Sigmoid colon (tissue), 7 donors: ENCODE data around the gene GINS3. TPM values are rescaled to one million over a fixed set of nuclear protein-coding genes. Genes with fewer than 3 reads are reported as not detected.

ENCODE experiments used
- DNase-seq: peaks from one replicate; pipeline ENCODE4 v3.0.0-alpha.2; 2019
- H3K27ac ChIP-seq, 4 donors: fragments of 200-600 bp; sonication (generic); one replicate each; pipeline ENCODE4 v1.5.1; 2016 to 2019; ENCODE audit warnings: mild to moderate bottlenecking in 1 of 4
- H3K27me3 ChIP-seq, 3 donors: fragments of 200-600 bp; sonication (generic); one replicate each; pipeline ENCODE4 v1.5.1; 2019; ENCODE audit warnings: mild to moderate bottlenecking in 1 of 3
- H3K36me3 ChIP-seq, 4 donors: fragments of 200-600 bp; sonication (generic); one replicate each; pipeline ENCODE4 v1.5.1; 2016 to 2019
- H3K4me1 ChIP-seq, 4 donors: fragments of 200-600 bp; sonication (generic); one replicate each; pipeline ENCODE4 v1.5.1; 2017 to 2019
- H3K4me3 ChIP-seq, 4 donors: fragments of 200-600 bp; sonication (generic); one replicate each; pipeline ENCODE4 v1.5.1; 2017 to 2019; ENCODE audit warnings: mild to moderate bottlenecking in 2 of 4, moderate library complexity in 1 of 4
- H3K9me3 ChIP-seq, 4 donors: fragments of 200-600 bp in 3 of 4; sonication (generic) in 3 of 4; one replicate each; pipeline versions ENCODE4 v1.5.1 to v1.6.1; 2013 to 2019
- EP300 ChIP-seq, 4 donors: sonication (generic); formaldehyde crosslinking; IDR thresholded peaks; one replicate each; pipeline ENCODE4 v1.6.1; 2017; ENCODE audit warnings: antibody characterized with exemption in 4 of 4
- POLR2A ChIP-seq, 2 donors: fragments of 450-650 bp; IDR thresholded peaks; one replicate each; pipeline ENCODE4 v1.6.1; 2016; ENCODE audit warnings: antibody characterized with exemption in 2 of 2, mild to moderate bottlenecking in 2 of 2, moderate library complexity in 2 of 2
- POLR2AphosphoS5 ChIP-seq, 4 donors: sonication (generic); formaldehyde crosslinking; IDR thresholded peaks; one replicate each; pipeline ENCODE4 v1.6.1; 2017; ENCODE audit warnings: antibody characterized with exemption in 4 of 4
- WGBS, 2 donors: extraction: QIAGEN DNeasy Blood & Tissue Kit; methylation state at CpG; one replicate each; pipeline ENCODE4 v1.1.7; 2013; 5-methylcytosine and 5-hydroxymethylcytosine counted together
- intact Hi-C: fragments of 100-400 bp; cut with DNase I; formaldehyde crosslinking; loops from one replicate; pipeline ENCODE4 v1.15.1; 2023
- polyA plus RNA-seq, 3 donors: library from polyadenylated mRNA; stranded (reverse); fragments of 200-250 nt; gene quantifications; one replicate each; pipeline ENCODE4 v1.2.3, GENCODE V29; 2013
- total RNA-seq, 4 donors: library from RNA; depleted of rRNA; stranded (reverse); fragments of >200 nt; gene quantifications; one replicate each; pipeline ENCODE4 v1.1.0, GENCODE V29; 2016
- TF ChIP-seq, protein P1 (sequence below), 4 experiments: fragments of 450-650 bp in 3 of 4; fragments of 200-600 bp in 1 of 4; IDR thresholded peaks; one replicate each; pipeline ENCODE4 v1.5.1; 2016 to 2019; ENCODE audit warnings: antibody characterized with exemption in 4 of 4, mild to moderate bottlenecking in 3 of 4, moderate library complexity in 2 of 4
- donor health status: healthy with polysubstance abuse.
- donor health status: Bipolar disorder and iron deficiency.
- donor health status: healthy.

GINS3 gene
- total RNA-seq (1 to 10 TPM; 1.1 to 2.5 (median 2.4) TPM), polyA plus RNA-seq (1 to 10 TPM; 3.0 to 5.9 (median 3.0) TPM)

- TF ChIP-seq, protein P1, sequence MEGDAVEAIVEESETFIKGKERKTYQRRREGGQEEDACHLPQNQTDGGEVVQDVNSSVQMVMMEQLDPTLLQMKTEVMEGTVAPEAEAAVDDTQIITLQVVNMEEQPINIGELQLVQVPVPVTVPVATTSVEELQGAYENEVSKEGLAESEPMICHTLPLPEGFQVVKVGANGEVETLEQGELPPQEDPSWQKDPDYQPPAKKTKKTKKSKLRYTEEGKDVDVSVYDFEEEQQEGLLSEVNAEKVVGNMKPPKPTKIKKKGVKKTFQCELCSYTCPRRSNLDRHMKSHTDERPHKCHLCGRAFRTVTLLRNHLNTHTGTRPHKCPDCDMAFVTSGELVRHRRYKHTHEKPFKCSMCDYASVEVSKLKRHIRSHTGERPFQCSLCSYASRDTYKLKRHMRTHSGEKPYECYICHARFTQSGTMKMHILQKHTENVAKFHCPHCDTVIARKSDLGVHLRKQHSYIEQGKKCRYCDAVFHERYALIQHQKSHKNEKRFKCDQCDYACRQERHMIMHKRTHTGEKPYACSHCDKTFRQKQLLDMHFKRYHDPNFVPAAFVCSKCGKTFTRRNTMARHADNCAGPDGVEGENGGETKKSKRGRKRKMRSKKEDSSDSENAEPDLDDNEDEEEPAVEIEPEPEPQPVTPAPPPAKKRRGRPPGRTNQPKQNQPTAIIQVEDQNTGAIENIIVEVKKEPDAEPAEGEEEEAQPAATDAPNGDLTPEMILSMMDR (IDR thresholded peaks at IDR 0.05): no peak
- peak in 3 of 4 donors; percentile 22 to 67 (median 26) for TF ChIP-seq POLR2AphosphoS5 (IDR thresholded peaks at IDR 0.05)
- TF ChIP-seq EP300 (IDR thresholded peaks at IDR 0.05): no peak
- no peak for TF ChIP-seq POLR2A (IDR thresholded peaks at IDR 0.05)
- peak; percentile 92 for DNase-seq
- peak within 1 kb of the TSS; percentile 72 to 96 (median 82) for H3K4me3 ChIP-seq
- whole genome bisulfite sequencing, 2 donors: 0 to 1% methylated on average over 67 of the region's 67 CpGs
- H3K27ac ChIP-seq: peak within 1 kb of the TSS; percentile 81 to 87 (median 84)
- no peaks in the 10 kb centered on the region for H3K27me3 ChIP-seq
- H3K4me1 ChIP-seq: peaks cover 0 to 7% (median 2%) of the 10 kb centered on the region in 4 donors
- intact Hi-C loops: loop anchor here (2.0 to 10.0 kb wide), 4 partner anchors 145 to 368 kb away; partner anchors contain the start of genes CSNK2A2 and MMP15
- H3K9me3 ChIP-seq: no peaks in the 10 kb centered on the region
- H3K36me3 ChIP-seq: no peaks in the 10 kb centered on the region
Measured at GRCh38 chr16:58392215-58393137, at the start of gene GINS3. Gene GINS3, plus strand, starts transcription at chr16:58392471. Its CDS starts 131 bp downstream, at chr16:58392602.

DNA sequence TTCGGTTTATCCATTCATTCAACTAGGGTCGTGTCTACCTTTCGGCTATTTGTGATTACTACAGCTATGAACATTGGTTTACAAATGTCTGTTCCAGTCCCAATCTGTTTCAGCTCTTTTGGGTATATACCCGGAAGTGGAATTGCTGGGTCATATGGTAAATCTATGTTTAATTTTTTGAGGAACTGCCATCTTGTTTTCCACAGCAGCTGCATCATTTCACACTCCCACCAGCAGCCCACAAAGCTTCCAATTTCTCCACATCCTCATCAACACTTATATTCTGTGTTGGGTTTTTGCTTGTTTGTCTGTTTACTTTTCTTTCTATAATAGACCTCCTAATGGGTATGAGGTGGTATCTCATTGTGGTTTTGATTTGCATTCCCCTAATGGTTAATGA, 48.7 kb upstream of the GINS3 start:
- intact Hi-C loops: no loop called here
- WGBS, 2 donors: 82 to 83% methylated on average over 4 of the region's 4 CpGs

DNA sequence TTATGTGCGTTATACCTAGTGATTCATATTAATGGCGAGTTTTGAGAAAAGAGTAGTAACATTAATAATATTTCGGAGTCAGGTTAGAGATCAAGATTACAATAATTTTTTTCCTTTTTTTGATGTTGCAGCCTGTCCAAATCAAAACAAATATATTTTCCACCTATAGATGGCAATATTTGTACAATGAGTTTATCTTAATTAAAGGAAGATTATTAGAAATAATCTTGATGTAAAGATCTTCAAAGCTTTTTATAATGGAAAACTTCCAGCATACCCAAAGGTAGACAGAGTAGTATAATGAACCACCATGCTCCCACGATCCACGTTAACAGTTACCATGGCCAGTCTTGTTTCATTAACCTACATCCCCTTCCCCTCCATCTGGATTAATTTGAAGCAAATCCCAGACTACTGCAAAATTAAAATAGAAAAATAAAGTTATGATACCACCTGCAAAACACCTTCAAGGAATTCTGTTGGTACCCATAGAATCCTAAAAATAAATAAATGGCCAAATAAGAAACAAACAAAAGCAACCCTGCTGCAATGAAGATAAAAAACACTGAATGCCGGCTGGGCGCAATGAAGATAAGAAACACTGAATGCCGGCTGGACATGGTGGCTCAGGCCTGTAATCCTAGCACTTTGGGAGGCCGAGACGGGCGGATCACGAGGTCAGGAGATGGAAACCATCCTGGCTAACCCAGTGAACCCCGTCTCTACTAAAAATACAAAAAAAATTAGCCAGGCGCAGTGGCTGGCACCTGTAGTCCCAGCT, 46.5 kb upstream of the GINS3 start:
- Histone ChIP-seq H3K4me1 (no peaks in the 10 kb centered on the region), H3K27ac (no peak overlapping the region), H3K27me3 (peaks cover 0 to 4% (median 0%) of the 10 kb centered on the region in 3 donors), H3K9me3 (no peaks in the 10 kb centered on the region), H3K4me3 (no peak overlapping the region), H3K36me3 (no peaks in the 10 kb centered on the region)
- intact Hi-C loops: no loop called here
- no peak for DNase-seq
- WGBS, 2 donors: 75 to 84% methylated on average over 14 of the region's 14 CpGs
- TF ChIP-seq POLR2A (IDR thresholded peaks at IDR 0.05) (no peak), EP300 (IDR thresholded peaks at IDR 0.05) (no peak), POLR2AphosphoS5 (IDR thresholded peaks at IDR 0.05) (no peak)
- TF ChIP-seq, protein P1 (IDR thresholded peaks at IDR 0.05): no peak

More for the DNA sequence above, 48.7 kb upstream of the GINS3 start:
- no peak for DNase-seq
- no peak overlapping the region for H3K4me3 ChIP-seq
- no peak overlapping the region for H3K27ac ChIP-seq
- H3K4me1 ChIP-seq: no peaks in the 10 kb centered on the region
- peaks cover 0 to 4% (median 0%) of the 10 kb centered on the region in 3 donors for H3K27me3 ChIP-seq
- TF ChIP-seq POLR2A (IDR thresholded peaks at IDR 0.05) (no peak), EP300 (IDR thresholded peaks at IDR 0.05) (no peak), POLR2AphosphoS5 (IDR thresholded peaks at IDR 0.05) (no peak)
- TF ChIP-seq, protein P1 (IDR thresholded peaks at IDR 0.05): no peak
- H3K9me3 ChIP-seq: no peaks in the 10 kb centered on the region
- no peaks in the 10 kb centered on the region for H3K36me3 ChIP-seq

DNA sequence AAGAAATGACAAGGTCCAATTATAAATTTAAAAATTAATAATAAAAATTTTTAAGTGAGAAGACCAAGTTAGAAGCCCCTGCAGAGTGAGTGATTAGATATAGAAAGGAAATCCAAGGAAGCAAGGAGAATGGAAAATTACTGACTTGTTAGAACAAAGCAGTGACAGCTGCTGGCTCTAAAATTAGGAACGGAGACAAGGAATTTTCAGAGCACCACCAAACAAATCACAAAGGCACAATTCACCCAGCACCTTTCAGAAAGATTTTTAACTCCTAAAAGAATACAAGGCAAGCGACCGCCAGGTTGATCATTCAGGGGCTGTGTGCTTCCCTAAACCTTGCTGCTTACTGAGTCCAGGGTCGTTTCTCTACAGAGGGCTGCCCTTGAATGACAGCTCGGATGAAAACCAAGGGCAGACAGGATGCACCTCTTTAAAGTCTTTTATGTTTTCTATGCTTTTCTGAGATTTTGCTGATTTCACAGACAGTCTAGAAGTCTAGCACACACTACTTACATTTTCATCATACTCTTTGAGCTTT, 45.4 kb upstream of the GINS3 start:
- Histone ChIP-seq H3K27me3 (peaks cover 0 to 4% (median 0%) of the 10 kb centered on the region in 3 donors), H3K27ac (peak overlapping the region in 1 of 4 donors; percentile 18), H3K9me3 (no peaks in the 10 kb centered on the region), H3K4me1 (no peaks in the 10 kb centered on the region), H3K4me3 (no peak overlapping the region), H3K36me3 (no peaks in the 10 kb centered on the region)
- TF ChIP-seq EP300 (IDR thresholded peaks at IDR 0.05) (no peak), POLR2A (IDR thresholded peaks at IDR 0.05) (no peak), POLR2AphosphoS5 (IDR thresholded peaks at IDR 0.05) (no peak)
- TF ChIP-seq, protein P1 (IDR thresholded peaks at IDR 0.05): no peak
- no peak for DNase-seq
- 59 to 63% methylated on average over 5 of the region's 5 CpGs for WGBS, 2 donors
- intact Hi-C loops: no loop called here
